Caco-2 (cell line): ENCODE measurements around the gene DDX6. TPM values are rescaled to one million over a fixed set of nuclear protein-coding genes. Genes with fewer than 3 reads are reported as not detected.
"Not testable (repeated sequence)": the region's sequence is repeated elsewhere in the genome, so short reads cannot be mapped to it uniquely, and the experiment has no call there.

ENCODE experiments used
- BruUV-seq: library from RNA; stranded (reverse); fragments of 400-500 nt; replicated peaks from 2 replicates; lab custom pipeline; 2021; lab: Mats Ljungman, UMichigan
- CTCF ChIA-PET: fragments of 300-600 bp; sonication (Branson Sonifier 250); formaldehyde crosslinking; loops from one replicate; lab custom pipeline; 2022; ENCODE audit warnings: antibody characterized with exemption; lab: Charles Lee
- POLR2A ChIA-PET: fragments of 300-600 bp; sonication (Branson Sonifier 250); formaldehyde crosslinking; loops from one replicate; lab custom pipeline; 2022; ENCODE audit warnings: antibody characterized with exemption; lab: Charles Lee
- DNase-seq, 2 experiments: peaks; one replicate each; pipeline versions ENCODE4 v3.0.0 to v3.0.0-alpha.2; 2020 to 2022
- H3K27me3 ChIP-seq: replicated peaks from 2 replicates; pipeline ENCODE4 v1.6.0; 2011; ENCODE audit warnings: low read length; ENCODE audit not compliant: control insufficient read depth, insufficient read depth
- H3K36me3 ChIP-seq: 2 replicates; pipeline ENCODE4 v1.5.1; 2011; ENCODE audit warnings: low read length; ENCODE audit not compliant: control insufficient read depth, insufficient read depth
- H3K4me1 ChIP-seq: fragments of 250-450 bp; sonication (Bioruptor Pico); 2 replicates; pipeline ENCODE4 v1.5.1; 2020; ENCODE audit warnings: mild to moderate bottlenecking
- H3K4me3 ChIP-seq: 2 replicates; pipeline ENCODE4 v1.5.1; 2011; ENCODE audit warnings: low read depth, mild to moderate bottlenecking, control low read depth, low read length
- H3K9me3 ChIP-seq: fragments of 250-450 bp; sonication (Bioruptor Pico); 2 replicates; pipeline ENCODE4 v1.5.1; 2020; ENCODE audit warnings: mild to moderate bottlenecking, moderate library complexity
- H3K27ac Mint-ChIP-seq: one replicate; pipeline ENCODE4 v1.8.0; 2022; ENCODE audit warnings: mixed read lengths; ENCODE audit not compliant: unreplicated experiment
- H3K27me3 Mint-ChIP-seq: one replicate; pipeline ENCODE4 v1.8.0; 2022; ENCODE audit warnings: mixed read lengths; ENCODE audit not compliant: insufficient read depth, unreplicated experiment
- H3K36me3 Mint-ChIP-seq: one replicate; pipeline ENCODE4 v1.8.0; 2022; ENCODE audit warnings: mild to moderate bottlenecking, mixed read lengths; ENCODE audit not compliant: insufficient read depth, unreplicated experiment
- H3K4me1 Mint-ChIP-seq: one replicate; pipeline ENCODE4 v1.8.0; 2022; ENCODE audit warnings: low read depth, mixed read lengths; ENCODE audit not compliant: unreplicated experiment
- H3K4me3 Mint-ChIP-seq: one replicate; pipeline ENCODE4 v1.8.0; 2022; ENCODE audit warnings: mild to moderate bottlenecking, moderate library complexity, mixed read lengths; ENCODE audit not compliant: unreplicated experiment
- H3K9me3 Mint-ChIP-seq: one replicate; pipeline ENCODE4 v1.8.0; 2022; ENCODE audit warnings: mixed read lengths; ENCODE audit not compliant: unreplicated experiment
- intact Hi-C: fragments of 100-400 bp; cut with micrococcal nuclease; formaldehyde crosslinking; loops from one replicate; pipeline ENCODE4 v1.10.0; 2022; ENCODE audit not compliant: unreplicated experiment
- total RNA-seq: library from RNA; stranded (reverse); gene quantifications from 2 replicates; pipeline ENCODE4 v1.2.3, GENCODE V29; 2022
- TF ChIP-seq, protein P1 (sequence below), 2 experiments: fragments of 200-600 bp in 1 of 2; IDR thresholded peaks; 1 replicate in 1 of 2; 2 replicates in 1 of 2; pipeline versions ENCODE4 v1.5.1 to v1.8.0; 2011 to 2022; ENCODE audit warnings: antibody characterized with exemption in 1 of 2, control low read depth in 1 of 2, inconsistent platforms in 1 of 2, low read depth in 1 of 2, low read length in 1 of 2, mild to moderate bottlenecking in 1 of 2, moderate library complexity in 1 of 2; ENCODE audit not compliant: insufficient read depth in 1 of 2, severe bottlenecking in 1 of 2, unreplicated experiment in 1 of 2

The DDX6 gene
- total RNA-seq, 1 experiment from 2014 or later, result 131 TPM

DNA sequence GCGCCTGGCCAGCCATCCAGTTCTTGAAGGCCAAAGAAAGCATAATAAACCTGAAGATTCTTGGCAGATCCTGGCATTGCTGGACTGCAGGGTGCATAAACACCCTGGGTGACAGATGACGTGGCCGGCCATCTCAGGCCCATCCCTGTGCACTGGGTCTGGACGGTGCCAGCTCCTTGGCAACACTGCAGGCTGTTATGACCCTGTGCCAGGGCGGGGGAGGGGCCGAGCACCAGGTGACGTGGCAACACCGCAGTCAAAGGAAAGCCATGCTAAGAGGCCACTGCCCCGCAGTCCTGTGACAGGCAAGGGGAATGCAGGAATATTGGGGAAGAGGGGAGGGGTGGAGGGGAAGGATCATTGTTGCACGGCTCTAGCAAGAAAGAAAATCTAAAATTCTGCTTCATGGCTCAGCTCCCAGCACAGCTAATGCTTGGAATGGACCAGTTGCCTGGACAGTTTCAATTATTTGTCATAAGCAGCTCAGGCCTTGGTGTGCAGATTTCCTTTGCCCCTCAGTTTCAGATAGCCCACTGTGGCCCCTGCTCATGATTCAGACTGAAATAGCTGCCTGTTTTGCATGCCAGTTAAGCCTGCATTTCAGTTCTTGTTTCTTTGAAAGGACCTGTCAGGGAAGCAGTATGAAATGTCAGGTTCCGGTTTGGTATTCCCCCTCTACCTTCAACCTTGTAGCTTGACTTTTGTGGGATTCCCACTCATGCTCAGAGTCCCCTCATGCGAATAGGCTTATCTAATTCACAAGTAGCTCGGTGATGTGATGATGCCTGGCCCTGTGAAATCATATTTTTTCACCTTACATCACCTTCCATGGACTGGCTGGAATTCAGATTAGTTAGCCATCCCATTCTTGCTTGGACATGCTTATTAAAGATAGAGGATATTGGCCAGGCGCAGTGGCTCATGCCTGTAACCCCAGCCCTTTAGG lies 29.7 kb upstream of the DDX6 start:
- no peaks in the 10 kb centered on the region for H3K27me3 ChIP-seq
- H3K4me1 ChIP-seq, result no peaks in the 10 kb centered on the region
- no peaks in the 10 kb centered on the region for H3K36me3 ChIP-seq
- no peak for DNase-seq
- Mint-ChIP-seq H3K9me3 (no peaks in the 10 kb centered on the region), H3K4me1 (no peaks in the 10 kb centered on the region), H3K27ac (no peak overlapping the region), H3K27me3 (peaks cover 3% of the 10 kb centered on the region), H3K4me3 (no peak overlapping the region), H3K36me3 (no peaks in the 10 kb centered on the region)
- H3K4me3 ChIP-seq, result no peak overlapping the region
- CTCF ChIA-PET, result no interaction called here
- H3K9me3 ChIP-seq, result no peaks in the 10 kb centered on the region
- POLR2A ChIA-PET, result interaction anchor here (0.6 kb wide), 1 partner anchor 121 kb away, joined by 5 read pairs; no protein-coding TSS in a partner anchor
- BruUV-seq, result no TSS peak
- TF ChIP-seq, protein P1, sequence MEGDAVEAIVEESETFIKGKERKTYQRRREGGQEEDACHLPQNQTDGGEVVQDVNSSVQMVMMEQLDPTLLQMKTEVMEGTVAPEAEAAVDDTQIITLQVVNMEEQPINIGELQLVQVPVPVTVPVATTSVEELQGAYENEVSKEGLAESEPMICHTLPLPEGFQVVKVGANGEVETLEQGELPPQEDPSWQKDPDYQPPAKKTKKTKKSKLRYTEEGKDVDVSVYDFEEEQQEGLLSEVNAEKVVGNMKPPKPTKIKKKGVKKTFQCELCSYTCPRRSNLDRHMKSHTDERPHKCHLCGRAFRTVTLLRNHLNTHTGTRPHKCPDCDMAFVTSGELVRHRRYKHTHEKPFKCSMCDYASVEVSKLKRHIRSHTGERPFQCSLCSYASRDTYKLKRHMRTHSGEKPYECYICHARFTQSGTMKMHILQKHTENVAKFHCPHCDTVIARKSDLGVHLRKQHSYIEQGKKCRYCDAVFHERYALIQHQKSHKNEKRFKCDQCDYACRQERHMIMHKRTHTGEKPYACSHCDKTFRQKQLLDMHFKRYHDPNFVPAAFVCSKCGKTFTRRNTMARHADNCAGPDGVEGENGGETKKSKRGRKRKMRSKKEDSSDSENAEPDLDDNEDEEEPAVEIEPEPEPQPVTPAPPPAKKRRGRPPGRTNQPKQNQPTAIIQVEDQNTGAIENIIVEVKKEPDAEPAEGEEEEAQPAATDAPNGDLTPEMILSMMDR (IDR thresholded peaks at IDR 0.05; ENCODE audit: insufficient read depth in 1 of 2, low read depth in 1 of 2, low read length in 1 of 2, severe bottlenecking in 1 of 2, unreplicated experiment in 1 of 2), result no peak
- intact Hi-C loops, result no loop called here

- intact Hi-C loops, H3K27ac Mint-ChIP-seq, H3K36me3 ChIP-seq, H3K4me1 ChIP-seq, H3K4me3 ChIP-seq, H3K27me3 ChIP-seq, POLR2A ChIA-PET, H3K27me3 Mint-ChIP-seq, BruUV-seq, CTCF ChIA-PET, H3K36me3 Mint-ChIP-seq, H3K4me1 Mint-ChIP-seq, H3K4me3 Mint-ChIP-seq, DNase-seq, H3K9me3 ChIP-seq, H3K9me3 Mint-ChIP-seq: not testable (repeated sequence)
Measured at GRCh38 chr11:118820025-118820379, 29.0 kb upstream of the DDX6 start.

- Mint-ChIP-seq H3K36me3 (no peaks in the 10 kb centered on the region), H3K4me1 (no peaks in the 10 kb centered on the region), H3K9me3 (no peaks in the 10 kb centered on the region), H3K27me3 (peaks cover 3% of the 10 kb centered on the region), H3K4me3 (no peak overlapping the region), H3K27ac (no peak overlapping the region)
- CTCF ChIA-PET, result no interaction called here
- Histone ChIP-seq H3K36me3 (no peaks in the 10 kb centered on the region), H3K27me3 (no peaks in the 10 kb centered on the region), H3K4me3 (no peak overlapping the region), H3K9me3 (no peaks in the 10 kb centered on the region), H3K4me1 (no peaks in the 10 kb centered on the region)
- no TSS peak for BruUV-seq
- TF ChIP-seq, protein P1 (IDR thresholded peaks at IDR 0.05; ENCODE audit: insufficient read depth in 1 of 2, low read depth in 1 of 2, low read length in 1 of 2, severe bottlenecking in 1 of 2, unreplicated experiment in 1 of 2), result no peak
- DNase-seq, result no peak
- intact Hi-C loops, result no loop called here
- POLR2A ChIA-PET, result no interaction called here
Measured at GRCh38 chr11:118819334-118820024, 28.5 kb upstream of the DDX6 start.
